OCI-LY3 (cell line): ENCODE results near the gene ARHGAP8.

Source experiments
- H2AFZ ChIP-seq: fragments of 200-600, 300-600 bp; shearing (Covaris generic); 2 replicates; pipeline ENCODE4 v1.6.0; 2014; ENCODE audit warnings: antibody characterized with exemption, low read depth, low read length
- H3K27ac ChIP-seq: fragments of 200-600, 300-600 bp; sonication (generic); 2 replicates; pipeline ENCODE4 v1.5.1; 2014; ENCODE audit warnings: mild to moderate bottlenecking, low read length, moderate library complexity, mixed read lengths
- H3K27me3 ChIP-seq: fragments of 200-600, 300-600 bp; sonication (generic); 2 replicates; pipeline ENCODE4 v1.6.1; 2014; ENCODE audit warnings: low read depth, low read length, mixed read lengths
- H3K36me3 ChIP-seq: fragments of 200-600, 300-600 bp; sonication (generic); replicated peaks from 2 replicates; pipeline ENCODE3; 2014; ENCODE audit warnings: low read depth, low read length, mixed read lengths
- H3K4me1 ChIP-seq: fragments of 300-600, 200-600 bp; sonication (generic); 2 replicates; pipeline ENCODE4 v1.6.1; 2014; ENCODE audit warnings: low read length, mixed read lengths
- H3K4me2 ChIP-seq: fragments of 200-600, 300-600 bp; sonication (generic); 2 replicates; pipeline ENCODE4 v1.6.1; 2014; ENCODE audit warnings: low read length, mixed read lengths
- H3K4me3 ChIP-seq: fragments of 300-600, 200-600 bp; sonication (generic); 2 replicates; pipeline ENCODE4 v1.5.1; 2014; ENCODE audit warnings: antibody characterized with exemption, mild to moderate bottlenecking, low read length, moderate library complexity
- H3K79me2 ChIP-seq: fragments of 300-600, 200-600 bp; shearing (Covaris generic); 2 replicates; pipeline ENCODE4 v1.6.1; 2014; ENCODE audit warnings: mild to moderate bottlenecking, low read length, mixed read lengths
- H3K9ac ChIP-seq: fragments of 300-600, 200-600 bp; shearing (Covaris generic); 2 replicates; pipeline ENCODE4 v1.6.0; 2014; ENCODE audit warnings: mild to moderate bottlenecking, low read length, moderate library complexity
- H3K9me3 ChIP-seq: fragments of 200-600, 300-600 bp; shearing (Covaris generic); 2 replicates; pipeline ENCODE4 v1.6.1; 2014; ENCODE audit warnings: low read length, mixed read lengths; ENCODE audit not compliant: insufficient read depth
- H4K20me1 ChIP-seq: fragments of 200-600, 300-600 bp; sonication (generic); 2 replicates; pipeline ENCODE4 v1.6.1; 2016; ENCODE audit warnings: low read length, mixed read lengths; ENCODE audit not compliant: insufficient read depth
- EZH2phosphoT487 ChIP-seq: fragments of 200-600 bp; shearing (Covaris generic); IDR thresholded peaks from 2 replicates; pipeline ENCODE4 v1.6.1; 2018; ENCODE audit warnings: antibody characterized with exemption, mixed run types, low read depth
- TF ChIP-seq, protein P1 (sequence below): fragments of 200-600, 300-600 bp; sonication (generic); IDR thresholded peaks from 2 replicates; pipeline ENCODE4 v1.5.1; 2014; ENCODE audit warnings: antibody characterized with exemption, low read length, low read depth

ARHGAP8 gene

DNA sequence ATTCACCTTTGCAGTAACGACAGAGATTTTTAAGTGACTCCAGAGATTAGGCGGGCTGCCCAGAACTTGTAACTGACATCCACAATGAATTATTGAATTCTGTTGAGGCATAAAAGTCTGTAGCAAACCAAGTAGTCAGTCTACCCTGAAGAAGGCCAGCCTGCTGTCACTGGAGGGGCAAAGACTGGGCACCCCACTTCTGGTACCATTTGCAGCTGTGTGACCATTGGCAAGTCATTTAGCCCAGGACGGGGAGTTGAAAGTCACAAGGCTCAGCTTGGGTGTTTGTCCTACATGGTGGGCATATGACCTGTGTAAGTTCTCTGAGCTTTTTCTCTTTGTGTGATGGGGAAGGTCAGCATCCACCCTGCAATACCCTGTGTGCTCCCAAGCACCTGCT is 119.4 kb downstream of the ARHGAP8 start:
- H4K20me1 ChIP-seq = no peaks in the 10 kb centered on the region
- no peak overlapping the region for H3K4me2 ChIP-seq
- H3K27me3 ChIP-seq = no peaks in the 10 kb centered on the region
- H3K4me1 ChIP-seq = no peaks in the 10 kb centered on the region
- no peak overlapping the region for H3K27ac ChIP-seq
- peaks cover 15% of the 10 kb centered on the region for H3K36me3 ChIP-seq
- H3K9me3 ChIP-seq = peaks cover 3% of the 10 kb centered on the region; the same call in 1 of the 2 replicates
- no peaks in the 10 kb centered on the region for H3K79me2 ChIP-seq
- no peak overlapping the region for H3K4me3 ChIP-seq
- TF ChIP-seq, protein P1, sequence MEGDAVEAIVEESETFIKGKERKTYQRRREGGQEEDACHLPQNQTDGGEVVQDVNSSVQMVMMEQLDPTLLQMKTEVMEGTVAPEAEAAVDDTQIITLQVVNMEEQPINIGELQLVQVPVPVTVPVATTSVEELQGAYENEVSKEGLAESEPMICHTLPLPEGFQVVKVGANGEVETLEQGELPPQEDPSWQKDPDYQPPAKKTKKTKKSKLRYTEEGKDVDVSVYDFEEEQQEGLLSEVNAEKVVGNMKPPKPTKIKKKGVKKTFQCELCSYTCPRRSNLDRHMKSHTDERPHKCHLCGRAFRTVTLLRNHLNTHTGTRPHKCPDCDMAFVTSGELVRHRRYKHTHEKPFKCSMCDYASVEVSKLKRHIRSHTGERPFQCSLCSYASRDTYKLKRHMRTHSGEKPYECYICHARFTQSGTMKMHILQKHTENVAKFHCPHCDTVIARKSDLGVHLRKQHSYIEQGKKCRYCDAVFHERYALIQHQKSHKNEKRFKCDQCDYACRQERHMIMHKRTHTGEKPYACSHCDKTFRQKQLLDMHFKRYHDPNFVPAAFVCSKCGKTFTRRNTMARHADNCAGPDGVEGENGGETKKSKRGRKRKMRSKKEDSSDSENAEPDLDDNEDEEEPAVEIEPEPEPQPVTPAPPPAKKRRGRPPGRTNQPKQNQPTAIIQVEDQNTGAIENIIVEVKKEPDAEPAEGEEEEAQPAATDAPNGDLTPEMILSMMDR = no peak
- no peak for TF ChIP-seq EZH2phosphoT487
- H2AFZ ChIP-seq = no peak overlapping the region
- H3K9ac ChIP-seq = no peak overlapping the region

DNA sequence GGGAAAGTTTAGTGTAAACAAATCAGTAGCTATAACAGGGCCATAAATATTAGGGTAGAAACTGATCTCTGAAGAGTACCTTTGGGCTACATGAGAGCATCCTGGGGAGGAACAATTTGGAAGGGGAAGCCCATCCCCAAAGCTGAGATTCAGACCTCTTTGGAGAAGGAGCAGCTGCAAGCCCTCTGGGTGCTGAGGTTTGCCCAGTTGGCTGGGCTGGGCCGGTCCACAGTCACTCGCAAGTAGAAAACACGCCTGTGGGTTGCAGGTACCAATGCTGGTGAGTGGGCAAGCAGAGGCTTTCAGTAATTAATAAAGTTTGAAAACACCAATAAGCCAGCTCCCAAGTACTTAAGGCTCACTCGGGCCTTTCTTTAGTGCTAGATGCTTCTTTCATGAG is 124.5 kb downstream of the ARHGAP8 start:
- no peaks in the 10 kb centered on the region for H3K79me2 ChIP-seq
- H4K20me1 ChIP-seq = no peaks in the 10 kb centered on the region
- H3K4me1 ChIP-seq = no peaks in the 10 kb centered on the region
- H3K36me3 ChIP-seq = peaks cover 17% of the 10 kb centered on the region
- H3K27me3 ChIP-seq = no peaks in the 10 kb centered on the region
- no peak overlapping the region for H3K9ac ChIP-seq
- H3K27ac ChIP-seq = no peak overlapping the region
- peaks cover 3% of the 10 kb centered on the region; the same call in 1 of the 2 replicates for H3K9me3 ChIP-seq
- no peak overlapping the region for H3K4me3 ChIP-seq
- no peak overlapping the region for H3K4me2 ChIP-seq
- no peak overlapping the region for H2AFZ ChIP-seq
- no peak for TF ChIP-seq EZH2phosphoT487
- TF ChIP-seq, protein P1 = no peak

DNA sequence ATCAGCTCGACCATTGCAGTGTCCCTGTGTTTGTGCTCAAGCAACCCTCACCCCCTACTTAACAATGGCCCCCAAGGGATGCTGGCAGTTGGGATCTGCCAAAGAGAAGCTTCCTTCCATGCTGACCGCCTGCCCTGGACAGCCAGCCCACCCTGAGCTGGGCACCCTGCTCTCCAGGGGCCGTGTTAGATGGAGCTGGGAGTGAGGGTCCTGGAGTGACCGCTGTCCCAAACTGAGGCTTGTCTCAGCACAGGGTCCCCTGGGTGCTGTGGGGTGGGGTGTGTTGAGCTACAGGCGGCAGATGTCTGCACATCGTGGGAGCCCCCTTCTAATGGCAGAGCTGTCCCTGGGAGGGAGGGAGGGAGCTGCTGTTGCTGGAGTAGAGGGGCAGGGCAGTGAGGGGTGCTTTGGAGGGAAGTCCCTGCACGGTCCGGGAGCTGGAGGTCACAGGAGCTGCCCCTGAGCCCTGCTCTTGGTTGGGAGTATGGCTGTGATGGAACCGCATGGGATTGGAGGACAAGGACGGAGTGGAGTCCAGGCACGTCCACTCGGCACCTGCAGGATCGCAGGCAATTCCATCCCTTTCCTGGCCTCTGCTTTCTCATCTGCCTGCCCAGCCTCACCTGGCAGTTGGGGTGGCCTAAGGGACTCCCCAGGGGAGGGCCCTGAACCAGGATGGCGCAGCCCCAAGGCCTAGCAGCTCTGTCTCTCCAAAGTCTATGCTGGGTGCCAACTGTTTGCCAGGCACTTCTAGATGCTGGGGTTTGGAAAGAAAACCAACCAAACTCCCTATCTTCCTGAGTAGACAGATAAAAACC is 126.3 kb downstream of the ARHGAP8 start:
- peaks cover 3% of the 10 kb centered on the region; the same call in 1 of the 2 replicates for H3K9me3 ChIP-seq
- no peaks in the 10 kb centered on the region for H3K79me2 ChIP-seq
- no peak overlapping the region for H2AFZ ChIP-seq
- H3K4me1 ChIP-seq = no peaks in the 10 kb centered on the region
- H3K36me3 ChIP-seq = peaks cover 16% of the 10 kb centered on the region
- no peak overlapping the region for H3K4me2 ChIP-seq
- no peak overlapping the region for H3K4me3 ChIP-seq
- no peaks in the 10 kb centered on the region for H3K27me3 ChIP-seq
- no peaks in the 10 kb centered on the region for H4K20me1 ChIP-seq
- H3K9ac ChIP-seq = no peak overlapping the region
- H3K27ac ChIP-seq = no peak overlapping the region
- no peak for TF ChIP-seq EZH2phosphoT487
- TF ChIP-seq, protein P1 = no peak

DNA sequence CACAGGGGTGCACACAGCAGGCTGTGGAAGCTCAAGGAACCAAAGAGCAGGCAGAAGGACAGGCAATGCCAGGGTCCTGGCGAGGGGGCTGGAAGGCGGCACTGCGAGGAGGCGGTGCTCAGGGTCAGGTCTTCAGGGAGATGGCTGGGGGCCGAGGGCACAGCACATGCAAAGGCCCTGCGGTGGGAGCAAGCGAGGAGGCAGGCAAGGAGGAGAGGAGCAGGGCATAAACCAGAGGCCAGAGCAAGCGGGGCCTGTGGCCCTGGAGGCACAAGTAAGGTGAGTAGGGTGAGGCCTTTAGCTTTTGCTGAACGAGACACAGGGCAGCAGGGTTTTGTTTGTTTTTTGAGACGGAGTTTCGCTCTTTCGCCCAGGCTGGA is 126.9 kb downstream of the ARHGAP8 start:
- H3K4me1 ChIP-seq = no peaks in the 10 kb centered on the region
- H3K27ac ChIP-seq = no peak overlapping the region
- H3K9me3 ChIP-seq = peaks cover 3% of the 10 kb centered on the region; the same call in 1 of the 2 replicates
- no peak overlapping the region for H3K9ac ChIP-seq
- no peak overlapping the region for H2AFZ ChIP-seq
- H3K79me2 ChIP-seq = no peaks in the 10 kb centered on the region
- H3K4me3 ChIP-seq = no peak overlapping the region
- no peaks in the 10 kb centered on the region for H4K20me1 ChIP-seq
- no peak for TF ChIP-seq EZH2phosphoT487
- TF ChIP-seq, protein P1 = no peak
- no peak overlapping the region for H3K4me2 ChIP-seq
- H3K36me3 ChIP-seq = peaks cover 16% of the 10 kb centered on the region
- H3K27me3 ChIP-seq = no peaks in the 10 kb centered on the region
